MG63 (cell line): ENCODE measurements around the gene LMO2. TPM values are rescaled to one million over a fixed set of nuclear protein-coding genes. Genes with fewer than 3 reads are reported as not detected.
A peak's percentile ranks its signal among the peaks of the same experiment; 100 is the strongest.

ENCODE experiments used
- DNase-seq: peaks from one replicate; pipeline ENCODE4 v3.0.0-alpha.2; 2020
- H3K27me3 ChIP-seq: fragments of 250-450 bp; sonication (Bioruptor Pico); 2 replicates; pipeline ENCODE4 v1.5.1; 2020; ENCODE audit warnings: mild to moderate bottlenecking, moderate library complexity
- H3K36me3 ChIP-seq: fragments of 250-450 bp; sonication (Bioruptor Pico); 2 replicates; pipeline ENCODE4 v1.5.1; 2020; ENCODE audit warnings: mild to moderate bottlenecking, moderate library complexity
- H3K4me3 ChIP-seq: fragments of 250-450 bp; sonication (Bioruptor Pico); 2 replicates; pipeline ENCODE4 v1.5.1; 2020; ENCODE audit warnings: mild to moderate bottlenecking, moderate library complexity
- H3K9me3 ChIP-seq: fragments of 250-450 bp; sonication (Bioruptor Pico); 2 replicates; pipeline ENCODE4 v1.5.1; 2020; ENCODE audit warnings: mild to moderate bottlenecking, moderate library complexity
- total RNA-seq: library from RNA; depleted of rRNA; stranded (reverse); fragments of >200 nt; shearing (Covaris generic); gene quantifications from 2 replicates; pipeline ENCODE4 v1.2.3, GENCODE V29; 2014; ENCODE audit warnings: low replicate concordance

The LMO2 gene
- total RNA-seq, 1 experiment from 2014 or later: not detected

DNA sequence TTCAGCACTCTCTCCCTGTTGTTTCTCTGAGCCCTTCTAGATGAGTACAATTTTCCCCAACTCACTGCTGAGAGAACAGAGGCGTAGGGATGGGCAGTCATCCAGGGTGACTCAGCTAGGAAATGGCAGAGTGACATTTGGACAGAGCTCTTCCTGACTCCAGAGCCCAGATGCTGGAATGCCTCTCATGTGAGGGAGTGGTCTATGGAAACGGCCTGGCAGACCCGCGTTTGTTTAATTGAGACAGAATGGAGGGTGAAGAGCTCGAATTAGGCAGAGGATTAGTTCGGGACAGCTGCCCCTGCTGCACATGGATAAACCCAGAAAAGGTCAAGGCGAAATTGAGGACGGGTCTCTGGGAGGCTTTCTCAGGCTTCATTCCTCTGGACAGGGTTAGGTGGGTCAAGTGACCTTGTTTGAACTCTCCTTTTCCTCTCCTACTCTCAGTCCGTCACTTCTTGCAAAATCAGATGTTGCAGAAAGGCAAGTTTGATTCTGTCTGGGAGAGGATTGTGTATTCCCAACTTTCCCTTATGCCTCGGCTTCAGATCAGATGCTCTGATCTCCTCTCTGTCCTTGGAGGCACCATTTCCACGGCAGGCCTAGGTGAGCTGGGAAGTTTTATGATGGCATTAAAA, 7.6 kb upstream of the LMO2 start:
- Histone ChIP-seq H3K4me3 (no peak overlapping the region), H3K9me3 (no peaks in the 10 kb centered on the region; the same call in 1 of the 2 replicates), H3K27me3 (no peaks in the 10 kb centered on the region), H3K36me3 (no peaks in the 10 kb centered on the region)
- peak; percentile 89 for DNase-seq

DNA sequence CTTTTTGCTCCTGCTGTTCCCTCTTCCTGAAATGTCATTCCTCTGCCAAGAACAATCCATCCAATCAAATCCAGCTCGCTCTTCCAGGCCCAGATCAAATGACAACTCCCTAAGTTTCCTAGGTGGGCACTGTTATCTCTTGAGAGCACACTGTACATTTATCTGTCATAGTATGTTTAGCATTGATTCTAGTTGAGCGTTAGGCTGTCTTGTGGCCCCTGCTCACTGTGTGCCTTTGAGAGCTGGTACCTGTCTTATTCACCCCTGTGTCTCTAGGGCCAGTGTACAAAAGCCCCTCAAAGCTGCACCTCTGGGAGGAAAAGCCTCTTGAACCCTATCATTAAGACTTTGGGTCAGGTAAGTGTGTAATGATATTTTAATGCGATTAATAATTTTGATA, 7.1 kb upstream of the LMO2 start:
- H3K27me3 ChIP-seq: no peaks in the 10 kb centered on the region
- no peak overlapping the region for H3K4me3 ChIP-seq
- H3K36me3 ChIP-seq: no peaks in the 10 kb centered on the region
- no peak for DNase-seq
- H3K9me3 ChIP-seq: no peaks in the 10 kb centered on the region; the same call in 1 of the 2 replicates

DNA sequence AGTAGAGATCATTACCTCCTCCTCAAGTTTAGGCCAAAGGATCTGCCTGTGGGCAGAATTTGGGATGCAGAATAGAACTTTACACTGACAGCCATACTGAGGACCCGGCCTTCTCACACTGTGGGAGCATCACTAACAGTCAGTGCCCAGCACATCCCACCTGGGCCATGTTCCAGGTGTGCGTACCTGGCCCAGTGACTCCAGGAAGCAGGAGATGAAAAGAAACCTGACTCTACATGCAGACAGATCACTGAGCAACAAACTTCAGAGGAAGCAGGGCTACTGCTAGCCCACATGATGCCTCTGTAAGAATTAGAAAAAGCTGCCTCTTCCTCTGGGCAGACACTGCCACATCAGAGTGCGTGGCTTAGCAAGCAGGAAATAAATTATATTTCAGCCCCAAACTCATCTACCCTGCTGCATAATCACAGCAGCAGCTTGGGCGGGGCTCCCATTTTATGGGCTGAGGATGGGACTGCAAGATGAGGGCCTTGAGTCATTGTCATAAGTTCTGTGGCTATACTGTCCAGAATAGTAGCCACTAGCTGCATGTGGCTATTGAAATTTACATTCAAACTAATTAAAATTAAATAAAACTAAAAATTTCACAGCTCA, 6.0 kb upstream of the LMO2 start:
- Histone ChIP-seq H3K9me3 (no peaks in the 10 kb centered on the region; the same call in 1 of the 2 replicates), H3K27me3 (no peaks in the 10 kb centered on the region), H3K4me3 (no peak overlapping the region), H3K36me3 (no peaks in the 10 kb centered on the region)
- DNase-seq: no peak

DNA sequence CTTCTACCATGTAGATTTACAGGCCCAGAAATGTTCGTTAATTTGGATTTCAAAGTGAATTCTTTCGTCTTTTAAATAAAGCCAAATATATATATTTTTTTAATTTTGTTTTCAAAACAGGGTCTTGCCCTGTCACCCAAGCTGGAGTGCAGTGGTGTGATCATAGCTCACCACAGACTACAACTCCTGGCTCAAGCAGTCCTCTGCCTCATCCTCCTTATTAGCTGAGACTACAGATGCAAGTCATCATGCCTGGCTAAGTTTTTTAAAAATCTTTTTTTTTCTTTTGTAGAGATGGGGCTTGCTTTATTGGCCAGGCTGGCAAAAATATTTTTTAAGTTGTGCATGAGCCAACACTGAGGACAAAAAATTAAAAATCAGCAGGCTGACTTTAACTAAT, 5.0 kb upstream of the LMO2 start:
- Histone ChIP-seq H3K9me3 (no peaks in the 10 kb centered on the region), H3K36me3 (no peaks in the 10 kb centered on the region), H3K27me3 (no peaks in the 10 kb centered on the region), H3K4me3 (no peak overlapping the region)
- no peak for DNase-seq

DNA sequence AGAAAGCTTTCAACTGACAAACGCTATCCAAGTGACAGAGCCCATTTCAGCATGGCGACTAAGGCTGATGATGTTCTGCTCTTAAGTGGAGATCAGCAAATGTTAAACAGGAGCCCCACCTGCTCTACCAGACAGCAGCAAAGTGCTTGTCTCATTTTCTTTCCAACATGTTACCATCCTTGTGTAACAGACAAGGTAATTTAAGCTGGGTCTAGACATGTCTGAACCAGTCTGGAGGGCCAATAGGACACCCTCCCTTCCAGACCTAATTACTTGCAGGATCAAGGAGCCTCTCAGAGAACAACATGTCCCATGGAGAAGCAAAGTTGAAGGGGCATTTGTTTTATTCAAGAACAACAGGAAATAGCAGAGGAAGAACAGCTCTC, 3.9 kb upstream of the LMO2 start:
- H3K9me3 ChIP-seq: no peaks in the 10 kb centered on the region
- H3K4me3 ChIP-seq: no peak overlapping the region
- no peaks in the 10 kb centered on the region for H3K36me3 ChIP-seq
- no peak for DNase-seq
- H3K27me3 ChIP-seq: no peaks in the 10 kb centered on the region

DNA sequence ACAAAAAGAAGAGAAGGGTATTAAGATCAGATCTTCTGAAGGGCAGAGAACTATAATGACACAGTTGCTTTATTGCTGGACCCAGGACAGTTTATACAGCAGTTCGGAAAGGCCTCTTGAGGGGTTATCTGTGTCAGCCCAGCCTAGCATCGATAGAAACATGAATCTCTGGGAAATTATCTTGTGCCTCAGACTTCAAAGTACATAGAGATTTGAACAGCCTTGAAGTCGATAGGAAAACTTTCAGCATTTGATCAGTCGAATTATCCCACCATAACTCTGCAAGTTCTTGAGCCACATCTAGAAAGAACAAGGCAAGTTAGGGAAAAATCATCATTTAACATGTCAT, 2.5 kb upstream of the LMO2 start:
- Histone ChIP-seq H3K36me3 (no peaks in the 10 kb centered on the region), H3K9me3 (no peaks in the 10 kb centered on the region), H3K27me3 (no peaks in the 10 kb centered on the region), H3K4me3 (no peak overlapping the region)
- no peak for DNase-seq

DNA sequence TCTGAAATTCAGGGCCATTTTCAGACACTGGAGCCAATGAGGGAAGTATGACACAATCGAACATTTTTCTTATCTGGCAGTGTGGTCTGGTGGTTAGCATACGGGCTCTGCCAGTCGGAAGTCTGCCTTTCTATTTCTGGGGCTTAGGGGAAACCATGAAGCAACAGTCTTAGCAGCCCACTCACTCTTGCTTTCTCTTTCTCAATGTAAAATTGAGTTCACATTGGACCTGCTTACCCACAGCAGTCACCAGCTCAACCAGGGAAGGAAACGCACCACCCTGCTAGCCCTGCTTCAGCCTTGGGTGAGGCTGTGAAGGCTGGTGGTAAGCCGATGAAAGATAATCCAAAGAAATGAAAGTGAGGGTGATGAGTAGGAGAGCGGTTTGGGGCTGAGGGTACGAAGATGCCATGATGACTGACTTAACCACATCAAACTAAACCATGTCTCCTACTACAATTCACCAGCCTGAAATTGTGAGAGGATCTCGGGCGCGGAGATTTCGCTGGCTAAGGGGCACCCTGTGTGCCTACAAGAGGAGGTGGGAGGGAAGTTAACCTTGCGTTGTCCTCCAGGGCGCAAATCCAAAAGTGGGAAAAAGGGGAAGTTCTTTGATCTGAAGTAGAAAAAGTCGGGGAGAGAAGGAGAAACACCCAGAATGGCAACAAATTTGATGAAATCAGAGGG, 2.0 kb upstream of the LMO2 start:
- Histone ChIP-seq H3K36me3 (no peaks in the 10 kb centered on the region), H3K27me3 (no peaks in the 10 kb centered on the region), H3K9me3 (no peaks in the 10 kb centered on the region), H3K4me3 (no peak overlapping the region)
- DNase-seq: no peak

DNA sequence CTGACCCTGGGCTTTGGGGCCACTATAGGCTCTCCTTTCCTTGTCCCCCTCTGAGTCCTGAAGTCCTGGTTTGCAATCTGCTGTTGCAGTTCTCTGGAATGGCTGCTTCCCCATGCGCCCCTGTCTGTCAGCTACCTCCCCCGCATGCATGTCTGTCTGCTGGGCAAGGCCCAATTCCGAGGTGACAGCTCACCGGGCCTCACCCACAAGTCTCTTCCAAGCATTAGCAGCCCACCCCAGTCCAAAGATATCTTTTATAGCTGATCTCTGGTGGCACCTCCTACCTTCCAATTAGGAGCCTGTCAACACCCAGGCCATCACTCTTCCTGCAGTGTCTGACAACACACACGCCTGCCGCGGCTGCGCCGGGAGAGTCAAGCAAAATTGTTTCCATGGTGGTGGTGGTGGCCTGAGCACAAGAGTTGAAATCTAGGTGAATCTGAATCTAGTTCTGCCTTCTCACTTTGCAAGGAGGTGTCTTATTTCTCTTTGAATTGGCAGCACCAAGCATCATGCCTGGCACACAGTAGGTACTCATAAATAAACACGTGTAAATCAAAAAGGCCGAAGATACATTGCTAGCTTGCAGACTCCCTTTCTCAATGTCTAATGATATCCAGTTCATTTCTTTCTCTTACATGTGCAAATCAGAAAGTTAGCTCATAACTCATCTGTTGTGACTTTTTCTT, 1.2 kb upstream of the LMO2 start:
- Histone ChIP-seq H3K27me3 (no peaks in the 10 kb centered on the region), H3K4me3 (no peak overlapping the region), H3K36me3 (no peaks in the 10 kb centered on the region), H3K9me3 (no peaks in the 10 kb centered on the region)
- DNase-seq: no peak

DNA sequence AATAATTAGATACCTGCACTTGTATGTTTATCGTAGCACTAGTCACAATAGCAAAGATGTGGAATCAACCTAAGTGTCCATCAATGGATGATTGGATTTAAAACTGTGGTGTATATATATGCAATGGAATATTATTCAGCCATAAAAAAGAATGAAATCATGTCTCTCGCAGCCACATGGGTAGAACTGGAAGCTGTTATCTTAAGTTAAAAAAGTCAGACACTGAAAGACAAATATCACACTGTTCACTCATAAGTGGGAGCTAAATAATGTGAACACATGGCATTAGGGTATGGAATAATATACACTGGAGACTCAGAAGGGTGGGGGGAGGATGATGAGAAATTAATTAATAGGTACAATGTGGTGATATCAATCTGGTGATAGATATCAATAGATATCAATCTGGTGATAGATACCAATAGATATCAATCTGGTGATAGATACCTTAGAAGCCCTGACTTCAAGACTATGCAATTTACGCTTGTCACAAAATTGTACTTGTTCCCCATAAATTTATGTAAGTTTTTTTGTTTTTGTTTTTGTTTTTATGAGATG, 2.0 kb downstream of the LMO2 start:
- Histone ChIP-seq H3K36me3 (no peaks in the 10 kb centered on the region), H3K9me3 (no peaks in the 10 kb centered on the region), H3K4me3 (no peak overlapping the region), H3K27me3 (no peaks in the 10 kb centered on the region)
- no peak for DNase-seq

DNA sequence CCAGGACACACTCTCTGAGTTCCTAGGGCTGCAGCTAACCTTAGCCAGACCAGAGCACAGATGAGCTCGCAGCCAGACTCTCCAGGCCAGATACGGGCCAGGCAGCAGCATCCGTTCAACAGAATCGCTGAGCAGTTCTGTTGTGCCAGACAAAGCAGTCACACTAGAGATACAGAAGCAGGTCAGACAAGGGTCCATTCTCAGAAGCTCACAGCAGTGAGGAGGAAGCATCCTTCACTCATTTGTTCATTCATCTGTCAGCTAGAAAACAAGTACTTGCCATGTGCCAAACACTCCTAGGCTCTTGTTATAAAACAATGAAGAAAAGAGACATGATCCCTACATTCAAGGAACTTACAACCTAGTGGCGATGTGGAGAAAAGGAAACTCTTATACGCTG, 2.6 kb downstream of the LMO2 start:
- Histone ChIP-seq H3K9me3 (no peaks in the 10 kb centered on the region), H3K27me3 (no peaks in the 10 kb centered on the region), H3K4me3 (no peak overlapping the region), H3K36me3 (no peaks in the 10 kb centered on the region)
- DNase-seq: no peak

DNA sequence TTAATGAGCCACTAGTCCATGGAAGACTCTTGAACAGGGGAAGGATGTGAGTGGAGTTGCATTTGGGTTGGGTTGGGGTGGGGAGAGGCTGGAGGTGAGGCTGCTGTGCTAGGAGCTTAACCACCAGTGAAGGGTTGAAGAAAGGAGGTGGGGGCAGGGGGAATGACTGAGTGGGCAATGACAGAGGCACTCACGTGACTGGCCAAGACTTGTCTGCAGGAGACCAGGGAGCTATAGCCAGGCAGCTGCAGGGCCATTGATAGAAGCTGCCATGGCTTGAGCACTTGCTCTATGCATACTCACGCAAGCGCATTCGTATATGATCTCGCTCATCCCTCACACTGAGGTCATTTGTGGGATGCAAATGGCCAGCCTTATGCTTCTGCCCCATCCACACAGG, 4.0 kb downstream of the LMO2 start:
- H3K36me3 ChIP-seq: no peaks in the 10 kb centered on the region
- no peak for DNase-seq
- no peak overlapping the region for H3K4me3 ChIP-seq
- no peaks in the 10 kb centered on the region for H3K9me3 ChIP-seq
- no peaks in the 10 kb centered on the region for H3K27me3 ChIP-seq

DNA sequence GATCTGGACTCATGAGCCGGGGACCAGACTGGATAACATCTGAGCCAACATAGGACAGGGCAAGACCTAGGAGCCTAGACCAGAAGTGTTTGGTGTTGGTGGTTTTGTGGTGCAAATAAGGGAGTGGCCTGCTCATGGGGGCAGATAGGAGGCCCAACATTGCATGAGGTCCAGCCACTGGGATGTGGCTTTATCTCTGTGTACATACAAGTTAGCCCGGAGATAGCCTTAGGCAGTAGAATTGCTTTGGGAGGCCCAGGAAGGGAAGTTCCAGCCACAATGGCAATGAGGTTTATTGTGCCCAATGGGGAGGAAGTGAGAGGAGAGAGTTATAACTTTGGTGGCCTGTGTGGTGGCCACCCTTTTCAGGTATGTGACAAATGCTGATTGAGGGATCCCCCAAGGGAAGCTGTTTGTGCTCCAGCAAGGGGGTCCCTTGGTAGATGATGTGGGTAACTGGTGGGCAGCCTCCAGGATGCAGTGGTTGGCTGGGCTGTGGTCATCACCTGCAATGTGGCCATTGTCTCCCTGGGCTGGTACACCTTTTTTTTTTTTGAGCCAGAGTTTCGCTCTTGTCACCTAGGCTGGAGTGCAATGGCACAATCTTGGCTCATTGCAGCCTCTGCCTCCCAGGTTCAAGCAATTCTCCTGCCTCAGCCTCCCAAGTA, 6.4 kb downstream of the LMO2 start:
- H3K9me3 ChIP-seq: no peaks in the 10 kb centered on the region
- no peaks in the 10 kb centered on the region for H3K36me3 ChIP-seq
- peaks cover 3% of the 10 kb centered on the region; the same call in 1 of the 2 replicates for H3K27me3 ChIP-seq
- no peak for DNase-seq
- no peak overlapping the region for H3K4me3 ChIP-seq

DNA sequence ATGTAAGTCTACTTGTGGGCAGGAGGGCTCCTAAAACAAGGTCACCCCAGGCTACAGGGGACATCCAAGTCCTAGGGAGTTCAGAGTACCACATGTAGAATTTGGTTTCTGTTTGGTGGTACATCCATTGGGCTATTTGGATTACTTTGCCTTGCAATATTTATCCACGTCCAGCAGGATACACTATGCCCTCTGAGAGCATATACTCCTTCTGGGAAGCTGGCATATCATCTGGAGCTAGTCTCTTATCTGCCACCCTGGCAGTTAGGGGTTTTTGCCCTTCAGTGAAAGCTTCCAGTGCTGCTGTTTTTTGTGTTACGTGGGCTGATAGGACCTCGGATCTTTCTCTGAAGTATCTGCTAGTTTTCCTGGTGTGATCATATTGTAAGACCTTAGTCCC, 7.3 kb downstream of the LMO2 start:
- Histone ChIP-seq H3K9me3 (no peaks in the 10 kb centered on the region), H3K36me3 (no peaks in the 10 kb centered on the region), H3K4me3 (no peak overlapping the region), H3K27me3 (peaks cover 3% of the 10 kb centered on the region; the same call in 1 of the 2 replicates)
- no peak for DNase-seq

DNA sequence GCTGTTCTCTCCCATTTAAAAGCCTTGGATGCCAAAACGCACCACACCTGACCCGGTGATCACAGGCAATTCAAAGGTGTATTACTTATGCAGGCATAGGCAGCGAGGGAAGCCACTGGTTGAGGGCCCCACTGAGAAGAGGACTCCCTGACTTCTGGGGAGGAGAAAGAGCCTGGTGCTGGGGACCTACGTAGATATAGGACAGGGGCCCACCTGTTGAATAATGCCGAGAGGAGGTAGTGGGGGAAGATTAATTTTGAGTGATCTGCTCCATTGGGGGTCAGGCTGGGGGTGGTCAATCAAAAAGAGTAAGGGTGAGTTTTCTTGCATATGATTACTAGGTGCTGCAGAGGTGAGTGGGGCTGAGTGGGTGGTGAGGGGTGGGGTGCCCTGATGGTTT, 7.8 kb downstream of the LMO2 start:
- no peaks in the 10 kb centered on the region for H3K9me3 ChIP-seq
- H3K4me3 ChIP-seq: no peak overlapping the region
- no peaks in the 10 kb centered on the region for H3K36me3 ChIP-seq
- no peak for DNase-seq
- H3K27me3 ChIP-seq: peaks cover 3% of the 10 kb centered on the region; the same call in 1 of the 2 replicates

DNA sequence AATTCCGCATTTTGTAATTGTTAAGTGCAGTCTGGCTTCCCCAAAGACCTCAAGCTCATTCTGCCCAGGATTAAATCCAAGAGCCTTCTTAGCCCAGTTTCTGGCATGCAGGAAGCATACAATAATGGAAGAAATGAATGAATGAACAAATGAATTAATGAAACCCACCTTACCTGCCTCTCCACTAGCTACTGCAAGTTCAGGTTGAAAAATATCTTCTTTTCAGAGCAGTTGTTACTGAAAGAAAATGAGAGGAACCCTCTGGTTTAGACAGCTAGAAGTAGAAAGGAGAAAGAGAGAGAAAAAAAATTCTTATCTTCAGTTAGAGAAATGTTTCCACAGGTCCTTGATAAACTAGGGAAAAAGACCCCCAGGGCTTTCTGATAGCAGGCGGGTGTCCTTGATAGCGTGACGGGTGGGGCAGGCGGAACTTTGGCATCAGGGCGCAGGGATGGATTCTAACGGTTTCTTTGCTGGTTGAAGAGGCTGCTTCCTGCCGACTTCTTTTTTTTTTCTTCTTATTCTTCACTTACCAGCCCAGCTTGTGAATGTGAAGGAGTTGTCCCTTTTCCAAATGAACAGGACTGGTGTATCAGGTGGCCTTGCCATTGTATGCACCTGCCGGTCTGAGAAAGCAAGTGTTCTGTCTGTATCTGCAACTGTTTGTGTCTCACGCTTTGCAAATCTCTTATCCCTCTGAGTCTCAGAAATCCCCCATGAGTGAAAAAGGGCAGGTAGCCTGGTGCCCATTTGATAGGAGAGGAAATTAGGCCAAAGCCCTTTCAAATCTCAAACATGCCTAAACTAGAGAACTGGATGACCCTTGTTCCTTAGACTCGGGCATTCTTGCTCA, 10.0 kb downstream of the LMO2 start:
- H3K27me3 ChIP-seq: peaks cover 11% of the 10 kb centered on the region; the same call in 1 of the 2 replicates
- DNase-seq: no peak
- H3K4me3 ChIP-seq: no peak overlapping the region
- H3K36me3 ChIP-seq: no peaks in the 10 kb centered on the region
- no peaks in the 10 kb centered on the region for H3K9me3 ChIP-seq

DNA sequence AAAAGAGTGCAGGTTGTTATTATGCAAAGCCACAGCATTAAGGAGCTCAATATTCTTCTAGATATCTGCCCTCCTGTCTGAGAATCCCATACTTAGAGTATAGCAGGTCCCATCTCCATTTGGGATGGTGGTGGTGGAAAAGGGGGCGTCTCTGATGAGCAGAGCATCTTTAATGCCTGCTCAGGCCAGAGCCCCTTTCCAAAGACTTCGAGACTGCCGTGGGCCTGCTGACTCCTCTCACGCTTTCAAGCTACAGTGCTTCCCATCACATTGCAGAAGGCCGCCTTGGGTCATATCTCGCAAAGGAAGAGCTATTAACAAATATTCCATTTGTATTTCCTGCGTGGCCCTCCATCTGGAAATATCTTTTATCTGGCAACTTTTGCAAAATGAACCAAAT, 10.9 kb downstream of the LMO2 start:
- Histone ChIP-seq H3K4me3 (no peak overlapping the region), H3K27me3 (peaks cover 11% of the 10 kb centered on the region; the same call in 1 of the 2 replicates), H3K9me3 (no peaks in the 10 kb centered on the region), H3K36me3 (no peaks in the 10 kb centered on the region)
- no peak for DNase-seq
